A172 (cell line): ENCODE data around the gene CCDC12. TPM values are rescaled to one million over a fixed set of nuclear protein-coding genes. Genes with fewer than 3 reads are reported as not detected.

Experiments used
- DNase-seq: peaks from one replicate; pipeline ENCODE4 v3.0.0-alpha.2; 2015; ENCODE audit warnings: low spot score
- total RNA-seq: library from RNA; depleted of rRNA; stranded (reverse); fragments of >200 nt; shearing (Covaris generic); gene quantifications from 2 replicates; pipeline ENCODE4 v1.2.3, GENCODE V29; 2014; rRNA removed

CCDC12 gene
- total RNA-seq, 1 experiment from 2014 or later = 21.1 TPM

DNA sequence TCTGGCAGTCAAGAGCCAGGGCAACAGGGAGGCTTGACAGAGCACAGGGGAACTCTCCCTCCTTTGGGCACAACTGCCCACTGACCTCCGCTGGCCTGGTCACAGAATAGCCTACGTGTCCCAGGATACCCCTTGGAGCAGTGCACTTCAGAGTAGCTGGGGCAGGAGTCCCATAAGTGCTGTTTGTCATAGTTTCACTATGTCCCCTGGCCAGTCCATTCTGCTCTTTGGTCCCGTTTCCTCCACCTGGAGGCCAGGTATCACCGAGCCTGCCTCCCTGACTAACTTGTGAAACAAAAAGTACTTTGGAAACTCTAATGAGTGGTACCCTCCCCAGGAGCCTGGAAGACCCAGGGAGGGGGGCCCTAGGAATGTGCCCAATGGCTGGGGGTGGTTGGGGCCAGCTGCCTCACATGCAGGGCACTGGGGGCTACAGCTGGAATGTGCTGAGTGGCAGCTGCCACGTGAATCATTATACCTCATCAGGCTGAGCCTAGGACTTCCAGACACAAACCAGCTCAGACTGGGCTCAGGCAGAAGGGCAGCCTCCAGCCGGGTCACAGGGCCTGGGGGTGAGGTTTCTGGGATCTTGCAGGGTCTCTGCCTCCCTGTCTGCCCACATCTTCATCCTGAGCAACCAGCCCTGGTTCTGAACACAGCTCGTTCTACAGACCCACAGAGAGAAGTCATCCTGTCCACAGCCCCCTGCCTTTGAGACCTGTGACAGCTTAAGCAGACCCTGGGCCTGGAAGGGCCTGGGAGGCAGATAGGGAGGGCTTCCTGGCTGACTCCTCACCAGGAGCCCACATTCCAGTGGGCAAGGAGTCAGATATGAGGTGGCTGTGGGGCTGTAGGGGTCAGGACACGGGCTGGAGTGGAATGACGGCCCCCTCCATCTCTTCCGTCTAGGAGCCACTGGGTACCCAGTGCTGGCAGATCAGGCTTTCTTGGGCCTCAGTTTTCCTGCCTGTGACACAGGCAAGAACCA lies 99.9 kb downstream of the CCDC12 start:
- peak; percentile 9 for DNase-seq

DNA sequence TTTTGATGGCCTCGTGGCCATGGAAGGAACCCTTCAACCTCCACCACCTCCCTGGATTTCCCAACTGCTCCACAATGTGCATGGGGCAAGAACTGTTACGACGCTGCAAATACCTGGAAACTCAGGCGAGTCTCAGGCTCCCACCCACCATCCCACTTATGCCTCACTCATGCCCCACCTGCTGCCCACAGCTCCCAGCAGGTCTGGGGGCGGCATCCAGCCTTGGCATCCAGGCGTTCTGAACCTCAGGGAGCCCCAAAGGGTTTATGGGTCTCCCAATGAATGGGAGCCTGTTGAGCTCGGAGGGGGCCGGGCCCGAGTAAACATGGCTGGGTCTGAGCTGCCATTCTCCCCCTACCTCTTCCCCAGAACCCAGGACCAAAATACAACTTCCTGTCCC lies 101.0 kb downstream of the CCDC12 start:
- no peak for DNase-seq

- no peak for DNase-seq
These were observed 102.1 kb downstream of the CCDC12 start for GRCh38 chr3:46874430-46874829.

- DNase-seq = no peak
These were observed 103.0 kb downstream of the CCDC12 start for GRCh38 chr3:46873521-46873920.

Other genes with a start within 250 kb of the CCDC12 start
- 0.57 and 1.3 TPM in 2 replicates for gene MYL3, start 113.3 kb downstream of the CCDC12 start, total RNA-seq
- 2.8 and 4.9 TPM in 2 replicates for gene PTH1R, start 99.0 kb downstream of the CCDC12 start, total RNA-seq
- 10.9 and 13.9 TPM in 2 replicates for gene NBEAL2, start 2.9 kb upstream of the CCDC12 start, total RNA-seq
- gene SETD2, start 187.4 kb upstream of the CCDC12 start, total RNA-seq = 22.6 and 25.2 TPM in 2 replicates